Thoracic aorta (tissue), 2 donors: ENCODE data around the gene METTL17. TPM values are rescaled to one million over a fixed set of nuclear protein-coding genes. Genes with fewer than 3 reads are reported as not detected.

Experiments used
- ATAC-seq: fragments of 150-250 bp; one replicate; pipeline ENCODE4 v1.8.0; 2017; ENCODE audit warnings: low read depth; ENCODE audit not compliant: insufficient number of reproducible peaks, low FRiP score
- DNase-seq: peaks from one replicate; pipeline ENCODE4 v3.0.0-alpha.2; 2020; ENCODE audit warnings: low spot score
- H3K27ac ChIP-seq, 2 donors: fragments of 200-600 bp; sonication (generic); 1 replicate in 1 of 2; 2 replicates in 1 of 2; pipeline ENCODE4 v1.5.1; 2016; ENCODE audit warnings: mild to moderate bottlenecking in 2 of 2, moderate library complexity in 2 of 2
- H3K27me3 ChIP-seq: fragments of 200-600 bp; sonication (generic); replicated peaks from 2 replicates; pipeline ENCODE4 v1.6.0; 2016; ENCODE audit warnings: mild to moderate bottlenecking; ENCODE audit not compliant: insufficient read depth
- H3K36me3 ChIP-seq: fragments of 200-600 bp; sonication (generic); one replicate; pipeline ENCODE4 v1.5.1; 2016
- H3K4me1 ChIP-seq, 2 donors: fragments of 200-600 bp; sonication (generic); 1 replicate in 1 of 2; 2 replicates in 1 of 2; pipeline versions ENCODE4 v1.5.1 to v1.6.0; 2016; ENCODE audit warnings: low read depth in 2 of 2, mild to moderate bottlenecking in 1 of 2; ENCODE audit not compliant: control insufficient read depth in 1 of 2
- H3K4me3 ChIP-seq: fragments of 200-600 bp; sonication (generic); 2 replicates; pipeline ENCODE4 v1.5.1; 2016; ENCODE audit warnings: mild to moderate bottlenecking
- H3K9me3 ChIP-seq: fragments of 200-600 bp; sonication (generic); 2 replicates; pipeline ENCODE4 v1.5.1; 2016
- total RNA-seq, 2 donors: library from RNA; depleted of rRNA; stranded (reverse); fragments of >200 nt; gene quantifications; one replicate each; pipeline versions ENCODE4 v1.1.0 to v1.2.3, GENCODE V29; 2016
- TF ChIP-seq, protein P1 (sequence below): fragments of 200-600 bp; sonication (generic); IDR thresholded peaks from one replicate; pipeline ENCODE4 v1.5.1; 2019; ENCODE audit warnings: antibody characterized with exemption

METTL17 gene
- total RNA-seq, 2 donors from 2014 or later, result 94.8 to 141 TPM

DNA sequence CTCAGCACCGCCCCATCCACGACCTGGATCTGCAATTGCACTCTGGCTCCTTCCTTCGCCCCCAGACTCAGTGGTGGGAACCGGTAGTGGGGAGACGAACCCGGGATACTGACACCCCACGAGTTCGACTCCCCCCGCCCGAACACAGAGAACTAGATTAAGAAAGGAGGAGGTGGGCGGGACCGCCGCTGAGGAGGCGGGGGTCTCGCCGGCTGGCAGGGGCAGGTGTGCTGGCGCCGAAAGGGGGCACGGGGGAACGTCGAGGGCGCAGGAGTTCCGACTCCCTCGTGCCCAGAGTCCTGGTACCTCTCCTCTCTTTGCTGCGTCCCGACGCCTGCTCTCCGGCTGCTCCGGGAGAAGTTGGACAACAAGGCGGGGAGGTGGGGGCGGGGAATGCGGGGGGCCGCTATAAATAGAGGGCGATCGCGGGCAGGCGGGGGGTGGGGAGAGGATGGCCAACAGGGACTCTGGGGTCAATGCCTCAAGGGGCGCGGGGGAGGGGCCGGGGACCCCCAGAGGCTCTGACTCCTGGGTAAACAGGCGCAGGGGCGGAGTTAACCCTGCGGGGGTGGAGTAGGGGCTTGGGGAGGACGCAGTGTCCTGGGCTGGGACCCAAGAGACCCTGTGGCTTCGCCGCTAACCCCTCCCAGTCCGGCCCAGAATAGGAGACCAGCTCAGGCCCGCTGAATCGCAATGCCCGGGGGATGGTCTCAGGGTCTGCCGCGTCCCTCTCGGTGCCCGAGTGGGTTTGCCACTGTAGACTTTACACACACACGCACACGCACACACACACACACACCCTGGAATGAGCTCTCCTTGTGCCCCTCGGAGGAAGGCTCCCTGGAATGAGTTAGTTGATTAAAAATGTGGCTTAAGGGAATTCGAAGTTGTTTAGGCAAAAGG lies 35.8 kb downstream of the METTL17 start:
- Histone ChIP-seq H3K36me3 (peaks cover 12% of the 10 kb centered on the region), H3K9me3 (no peaks in the 10 kb centered on the region), H3K27ac (peak overlapping the region; percentile 89 to 94), H3K4me1 (peaks cover 11 to 39% of the 10 kb centered on the region in 2 donors), H3K27me3 (no peaks in the 10 kb centered on the region), H3K4me3 (peak overlapping the region; percentile 99)
- ATAC-seq (peak; percentile 64), DNase-seq (no peak)
- TF ChIP-seq, protein P1, sequence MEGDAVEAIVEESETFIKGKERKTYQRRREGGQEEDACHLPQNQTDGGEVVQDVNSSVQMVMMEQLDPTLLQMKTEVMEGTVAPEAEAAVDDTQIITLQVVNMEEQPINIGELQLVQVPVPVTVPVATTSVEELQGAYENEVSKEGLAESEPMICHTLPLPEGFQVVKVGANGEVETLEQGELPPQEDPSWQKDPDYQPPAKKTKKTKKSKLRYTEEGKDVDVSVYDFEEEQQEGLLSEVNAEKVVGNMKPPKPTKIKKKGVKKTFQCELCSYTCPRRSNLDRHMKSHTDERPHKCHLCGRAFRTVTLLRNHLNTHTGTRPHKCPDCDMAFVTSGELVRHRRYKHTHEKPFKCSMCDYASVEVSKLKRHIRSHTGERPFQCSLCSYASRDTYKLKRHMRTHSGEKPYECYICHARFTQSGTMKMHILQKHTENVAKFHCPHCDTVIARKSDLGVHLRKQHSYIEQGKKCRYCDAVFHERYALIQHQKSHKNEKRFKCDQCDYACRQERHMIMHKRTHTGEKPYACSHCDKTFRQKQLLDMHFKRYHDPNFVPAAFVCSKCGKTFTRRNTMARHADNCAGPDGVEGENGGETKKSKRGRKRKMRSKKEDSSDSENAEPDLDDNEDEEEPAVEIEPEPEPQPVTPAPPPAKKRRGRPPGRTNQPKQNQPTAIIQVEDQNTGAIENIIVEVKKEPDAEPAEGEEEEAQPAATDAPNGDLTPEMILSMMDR, result no peak

DNA sequence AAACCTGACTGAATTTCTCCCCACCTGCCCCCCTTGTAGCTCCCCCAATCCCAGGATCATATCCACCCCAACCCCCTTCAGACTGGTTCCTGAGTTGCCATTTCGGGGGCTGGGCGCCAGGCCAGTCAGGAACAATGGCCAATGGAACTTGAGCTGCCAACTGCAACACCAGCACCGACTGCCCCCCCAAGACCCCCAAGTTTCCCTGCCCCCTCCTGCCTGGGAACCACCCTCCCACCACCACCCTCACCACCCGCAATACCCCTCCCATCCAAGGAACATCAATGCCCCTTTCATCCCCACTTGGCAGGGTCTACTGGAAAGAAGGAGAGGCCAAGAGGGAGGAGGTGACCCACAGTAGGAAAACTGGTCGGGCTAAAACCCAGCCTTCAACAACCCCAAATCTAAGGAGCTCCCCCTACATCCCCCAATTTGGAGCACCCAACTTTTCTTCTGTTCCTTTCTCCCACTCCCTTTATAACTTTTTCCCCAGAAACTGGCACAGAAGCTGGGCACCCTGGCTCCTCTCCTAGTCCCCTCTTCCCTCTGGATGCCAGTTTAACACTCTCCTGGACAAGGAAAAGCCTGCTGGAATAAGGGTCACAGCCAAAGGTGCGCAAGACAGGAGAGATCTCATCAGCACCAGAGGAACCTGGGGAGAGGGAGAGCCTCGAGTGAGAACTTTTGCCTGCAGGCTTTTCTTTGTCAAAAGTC lies 36.7 kb downstream of the METTL17 start:
- Histone ChIP-seq H3K27me3 (no peaks in the 10 kb centered on the region), H3K4me3 (peak overlapping the region; percentile 99), H3K36me3 (peaks cover 4% of the 10 kb centered on the region), H3K4me1 (peaks cover 11 to 39% of the 10 kb centered on the region in 2 donors), H3K9me3 (no peaks in the 10 kb centered on the region), H3K27ac (peak overlapping the region; percentile 89 to 94)
- TF ChIP-seq, protein P1, result no peak
- ATAC-seq, result no peak
- DNase-seq, result no peak

DNA sequence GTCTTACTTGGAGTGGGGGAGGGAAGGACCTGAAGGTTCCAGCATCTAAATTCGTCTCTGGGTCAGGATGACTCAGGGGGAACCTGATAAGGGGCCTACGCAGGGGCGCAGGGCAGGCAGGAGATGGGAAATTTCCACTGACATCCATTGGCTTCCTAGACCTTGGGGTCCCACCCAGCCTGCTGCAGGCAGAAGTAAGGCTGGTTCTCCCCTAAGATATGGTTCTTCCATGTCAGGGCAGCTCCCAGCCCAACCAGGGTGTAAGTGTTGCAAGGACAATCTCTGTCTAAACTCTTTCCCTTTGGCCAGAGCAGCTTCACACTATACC lies 37.2 kb downstream of the METTL17 start:
- no peaks in the 10 kb centered on the region for H3K36me3 ChIP-seq
- DNase-seq (no peak), ATAC-seq (no peak)
- TF ChIP-seq, protein P1, result no peak
- peak overlapping the region; percentile 89 to 94 for H3K27ac ChIP-seq
- H3K9me3 ChIP-seq, result no peaks in the 10 kb centered on the region
- no peaks in the 10 kb centered on the region for H3K27me3 ChIP-seq
- peaks cover 11 to 39% of the 10 kb centered on the region in 2 donors for H3K4me1 ChIP-seq
- no peak overlapping the region for H3K4me3 ChIP-seq

DNA sequence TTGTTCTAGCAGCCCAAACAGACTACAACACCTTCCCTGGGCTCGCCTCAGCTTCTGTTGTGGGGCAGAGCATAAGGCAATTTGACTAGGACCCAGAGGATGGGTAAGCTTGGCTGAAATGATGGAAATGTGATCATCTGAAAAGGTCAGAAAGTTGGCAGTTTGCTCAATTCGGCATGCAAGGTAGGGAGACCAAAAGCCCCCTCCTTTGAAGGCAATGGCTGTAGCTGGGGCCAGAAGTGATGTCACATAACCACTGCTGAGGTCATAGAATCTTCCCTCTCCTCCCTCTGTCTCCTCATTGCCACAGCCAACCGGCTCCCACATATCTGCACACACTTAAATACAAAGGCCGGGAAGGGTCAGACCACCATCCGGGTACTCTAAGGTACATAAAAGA lies 40.1 kb downstream of the METTL17 start, which contains the start of gene TPPP2:
Gene TPPP2, plus strand, starts transcription at position 301 of the 400 bp plus-strand sequence. CDS start 365 bp downstream, outside the sequence.
- Histone ChIP-seq H3K9me3 (no peaks in the 10 kb centered on the region), H3K36me3 (no peaks in the 10 kb centered on the region), H3K4me1 (peaks cover 11 to 15% of the 10 kb centered on the region in 2 donors), H3K27ac (no peak within 1 kb of the TSS), H3K4me3 (no peak within 1 kb of the TSS), H3K27me3 (no peaks in the 10 kb centered on the region)
- TF ChIP-seq, protein P1, result no peak
- ATAC-seq (no peak), DNase-seq (no peak)

DNA sequence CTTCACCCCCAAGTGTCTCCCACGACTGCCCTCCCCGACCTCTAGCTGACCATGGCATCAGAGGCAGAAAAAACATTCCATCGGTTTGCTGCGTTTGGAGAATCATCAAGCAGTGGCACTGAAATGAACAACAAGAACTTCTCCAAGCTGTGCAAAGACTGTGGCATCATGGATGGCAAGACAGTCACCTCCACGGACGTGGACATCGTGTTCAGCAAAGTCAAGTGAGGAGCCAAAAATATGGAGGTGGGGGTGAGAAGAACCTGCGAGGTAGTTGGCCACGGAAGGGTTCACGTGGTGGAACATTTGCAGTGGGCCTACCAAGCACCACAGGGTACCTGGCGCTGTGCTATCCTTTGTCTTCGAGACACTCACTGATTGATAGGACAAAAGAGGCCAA lies 40.8 kb downstream of the METTL17 start:
- Histone ChIP-seq H3K27ac (no peak overlapping the region), H3K4me1 (peaks cover 11 to 15% of the 10 kb centered on the region in 2 donors), H3K36me3 (no peaks in the 10 kb centered on the region), H3K4me3 (no peak overlapping the region), H3K27me3 (no peaks in the 10 kb centered on the region), H3K9me3 (no peaks in the 10 kb centered on the region)
- DNase-seq (no peak), ATAC-seq (no peak)
- TF ChIP-seq, protein P1, result no peak
